ENCODE data around the gene MYRIP.

DNA sequence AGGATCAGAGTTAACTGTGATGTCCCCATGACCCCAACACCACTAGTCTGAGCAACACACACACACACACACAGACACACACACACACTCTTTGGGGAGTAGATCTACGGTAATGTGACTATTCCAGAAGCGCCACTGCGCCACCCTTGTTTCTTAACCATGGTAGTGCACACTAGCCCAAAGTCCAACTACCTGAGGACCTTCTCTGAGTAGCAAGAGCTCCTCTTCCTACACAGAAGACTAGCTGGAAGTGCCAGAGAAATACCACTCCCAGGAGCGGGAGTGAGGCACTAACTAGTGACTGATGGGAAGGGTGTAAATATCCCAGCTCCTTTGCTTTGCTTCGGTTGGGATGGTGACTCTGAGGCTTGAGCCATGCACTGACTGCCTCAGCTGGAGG lies 404.1 kb downstream of the MYRIP start:
- TF ChIP-seq, protein P1, sequence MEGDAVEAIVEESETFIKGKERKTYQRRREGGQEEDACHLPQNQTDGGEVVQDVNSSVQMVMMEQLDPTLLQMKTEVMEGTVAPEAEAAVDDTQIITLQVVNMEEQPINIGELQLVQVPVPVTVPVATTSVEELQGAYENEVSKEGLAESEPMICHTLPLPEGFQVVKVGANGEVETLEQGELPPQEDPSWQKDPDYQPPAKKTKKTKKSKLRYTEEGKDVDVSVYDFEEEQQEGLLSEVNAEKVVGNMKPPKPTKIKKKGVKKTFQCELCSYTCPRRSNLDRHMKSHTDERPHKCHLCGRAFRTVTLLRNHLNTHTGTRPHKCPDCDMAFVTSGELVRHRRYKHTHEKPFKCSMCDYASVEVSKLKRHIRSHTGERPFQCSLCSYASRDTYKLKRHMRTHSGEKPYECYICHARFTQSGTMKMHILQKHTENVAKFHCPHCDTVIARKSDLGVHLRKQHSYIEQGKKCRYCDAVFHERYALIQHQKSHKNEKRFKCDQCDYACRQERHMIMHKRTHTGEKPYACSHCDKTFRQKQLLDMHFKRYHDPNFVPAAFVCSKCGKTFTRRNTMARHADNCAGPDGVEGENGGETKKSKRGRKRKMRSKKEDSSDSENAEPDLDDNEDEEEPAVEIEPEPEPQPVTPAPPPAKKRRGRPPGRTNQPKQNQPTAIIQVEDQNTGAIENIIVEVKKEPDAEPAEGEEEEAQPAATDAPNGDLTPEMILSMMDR (IDR thresholded peaks at IDR 0.05; ENCODE audit: insufficient read depth, low read length, poor library complexity, severe bottlenecking), result no peak
- no peak for TF ChIP-seq EZH2phosphoT487 (conservative IDR thresholded peaks at IDR 0.05; ENCODE audit: low read length)

Measured in SU-DHL-6 (cell line).